Breast epithelium (tissue), 3 donors: ENCODE results near the gene ZNF648.

ENCODE experiments used
- POLR2AphosphoS5 ChIP-seq, 3 donors: sonication (generic); formaldehyde crosslinking; IDR thresholded peaks; one replicate each; pipeline ENCODE4 v1.6.1; 2017; ENCODE audit warnings: antibody characterized with exemption in 3 of 3
- TF ChIP-seq, protein P1 (sequence below), 3 donors: fragments of 450-650 bp; IDR thresholded peaks; one replicate each; pipeline ENCODE4 v1.5.1; 2016 to 2017; ENCODE audit warnings: antibody characterized with exemption in 3 of 3, mild to moderate bottlenecking in 3 of 3, moderate library complexity in 3 of 3

GRCh38 chr1:182029379-182030331, 31.9 kb downstream of the ZNF648 start:
- TF ChIP-seq, protein P1, sequence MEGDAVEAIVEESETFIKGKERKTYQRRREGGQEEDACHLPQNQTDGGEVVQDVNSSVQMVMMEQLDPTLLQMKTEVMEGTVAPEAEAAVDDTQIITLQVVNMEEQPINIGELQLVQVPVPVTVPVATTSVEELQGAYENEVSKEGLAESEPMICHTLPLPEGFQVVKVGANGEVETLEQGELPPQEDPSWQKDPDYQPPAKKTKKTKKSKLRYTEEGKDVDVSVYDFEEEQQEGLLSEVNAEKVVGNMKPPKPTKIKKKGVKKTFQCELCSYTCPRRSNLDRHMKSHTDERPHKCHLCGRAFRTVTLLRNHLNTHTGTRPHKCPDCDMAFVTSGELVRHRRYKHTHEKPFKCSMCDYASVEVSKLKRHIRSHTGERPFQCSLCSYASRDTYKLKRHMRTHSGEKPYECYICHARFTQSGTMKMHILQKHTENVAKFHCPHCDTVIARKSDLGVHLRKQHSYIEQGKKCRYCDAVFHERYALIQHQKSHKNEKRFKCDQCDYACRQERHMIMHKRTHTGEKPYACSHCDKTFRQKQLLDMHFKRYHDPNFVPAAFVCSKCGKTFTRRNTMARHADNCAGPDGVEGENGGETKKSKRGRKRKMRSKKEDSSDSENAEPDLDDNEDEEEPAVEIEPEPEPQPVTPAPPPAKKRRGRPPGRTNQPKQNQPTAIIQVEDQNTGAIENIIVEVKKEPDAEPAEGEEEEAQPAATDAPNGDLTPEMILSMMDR (IDR thresholded peaks at IDR 0.05), result peak in 2 of 3 donors; percentile 30 to 38
- peak; percentile 75 to 87 (median 83) for TF ChIP-seq POLR2AphosphoS5 (IDR thresholded peaks at IDR 0.05)
